HG02571 (cell line): ENCODE results near the gene HCFC2.
"Not testable (repeated sequence)": the region's sequence is repeated elsewhere in the genome, so short reads cannot be mapped to it uniquely, and the experiment has no call there.

Experiments used
- ATAC-seq: cut with Tn5 transposase; IDR thresholded peaks from one replicate; pipeline ENCODE4 v1.9.1; 2021; ENCODE audit warnings: mild to moderate bottlenecking, moderate library complexity; ENCODE audit not compliant: unreplicated experiment

Gene HCFC2

GRCh38 chr12:104064031-104064841 lies at the start of gene HCFC2:
TSS of gene HCFC2 (plus strand) at chr12:104064531. CDS start at chr12:104064561, 30 bp downstream.
- peak; percentile 89 for ATAC-seq

GRCh38 chr12:104021862-104022261 lies 42.5 kb upstream of the HCFC2 start:
- ATAC-seq: not testable (repeated sequence)

GRCh38 chr12:104022786-104023185 lies 41.5 kb upstream of the HCFC2 start:
- ATAC-seq: no peak

GRCh38 chr12:104023710-104024109 lies 40.6 kb upstream of the HCFC2 start:
- ATAC-seq: no peak

- ATAC-seq: no peak
Observed at GRCh38 chr12:104024348-104024747, 40.0 kb upstream of the HCFC2 start.

GRCh38 chr12:104025771-104026170 lies 38.6 kb upstream of the HCFC2 start:
- no peak for ATAC-seq

GRCh38 chr12:104026841-104027599 lies 37.3 kb upstream of the HCFC2 start:
- ATAC-seq: no peak

GRCh38 chr12:104030596-104030995 lies 33.7 kb upstream of the HCFC2 start:
- ATAC-seq: not testable (repeated sequence)

- not testable (repeated sequence) for ATAC-seq
Observed at GRCh38 chr12:104036143-104036542, 28.2 kb upstream of the HCFC2 start.

- ATAC-seq: not testable (repeated sequence)
Observed at GRCh38 chr12:104039769-104040168, 24.6 kb upstream of the HCFC2 start.

GRCh38 chr12:104042580-104042979 lies 21.8 kb upstream of the HCFC2 start:
- no peak for ATAC-seq

- no peak for ATAC-seq
Observed at GRCh38 chr12:104044158-104044557, 20.2 kb upstream of the HCFC2 start.

- ATAC-seq: no peak
Observed at GRCh38 chr12:104046306-104046705, 18.0 kb upstream of the HCFC2 start.

GRCh38 chr12:104048162-104048561 lies 16.2 kb upstream of the HCFC2 start:
- ATAC-seq: no peak

GRCh38 chr12:104048811-104049210 lies 15.5 kb upstream of the HCFC2 start:
- no peak for ATAC-seq

GRCh38 chr12:104049278-104049902 lies 14.9 kb upstream of the HCFC2 start:
- ATAC-seq: no peak

- no peak for ATAC-seq
Observed at GRCh38 chr12:104049903-104050356, 14.4 kb upstream of the HCFC2 start, which contains the start of gene GLT8D2. TSS of gene GLT8D2 (minus strand) at chr12:104050187. CDS start at chr12:104019648, 30,539 bp downstream.

GRCh38 chr12:104050436-104050835 lies 13.9 kb upstream of the HCFC2 start:
- no peak for ATAC-seq

- ATAC-seq: no peak
Observed at GRCh38 chr12:104054681-104055346, 9.5 kb upstream of the HCFC2 start.

GRCh38 chr12:104055686-104056388 lies 8.5 kb upstream of the HCFC2 start:
- no peak for ATAC-seq
